HFF-Myc (cell line): ENCODE results near the gene AFAP1.
"Not testable (repeated sequence)": the region's sequence is repeated elsewhere in the genome, so short reads cannot be mapped to it uniquely, and the experiment has no call there.

Experiments
- DNase-seq: peaks from one replicate; pipeline ENCODE4 v3.0.0-alpha.2; 2011; ENCODE audit warnings: low read depth; ENCODE audit errors: extremely low read depth
- H3K4me3 ChIP-seq: replicated peaks from 2 replicates; pipeline ENCODE4 v1.5.1; 2011; ENCODE audit warnings: low read depth, mild to moderate bottlenecking, control low read depth, low read length
- CTCF ChIP-seq: IDR thresholded peaks from 2 replicates; pipeline ENCODE4 v1.5.1; 2012; ENCODE audit warnings: mild to moderate bottlenecking, low read depth, low read length, control low read depth; ENCODE audit errors: missing control alignments

The AFAP1 gene

GRCh38 chr4:7947927-7948326, 8.3 kb upstream of the AFAP1 start:
- H3K4me3 ChIP-seq: no peak overlapping the region
- TF ChIP-seq CTCF: no peak
- DNase-seq: no peak

- DNase-seq: no peak
- no peak for TF ChIP-seq CTCF
- H3K4me3 ChIP-seq: no peak overlapping the region
Measured at GRCh38 chr4:7945709-7946380, 6.2 kb upstream of the AFAP1 start.

GRCh38 chr4:7944599-7945220, 5.0 kb upstream of the AFAP1 start:
- no peak for DNase-seq
- TF ChIP-seq CTCF: no peak

GRCh38 chr4:7943688-7944087, 4.0 kb upstream of the AFAP1 start:
- DNase-seq: not testable (repeated sequence)

More at GRCh38 chr4:7944599-7945220, 5.0 kb upstream of the AFAP1 start:
- no peak overlapping the region for H3K4me3 ChIP-seq

GRCh38 chr4:7943211-7943610, 3.5 kb upstream of the AFAP1 start:
- DNase-seq: no peak
- TF ChIP-seq CTCF: no peak
- H3K4me3 ChIP-seq: no peak overlapping the region

More at GRCh38 chr4:7943688-7944087, 4.0 kb upstream of the AFAP1 start:
- not testable (repeated sequence) for H3K4me3 ChIP-seq

- no peak for TF ChIP-seq CTCF
- H3K4me3 ChIP-seq: no peak overlapping the region
- DNase-seq: no peak
Measured at GRCh38 chr4:7941965-7942496, 2.4 kb upstream of the AFAP1 start.

- no peak for TF ChIP-seq CTCF
- no peak for DNase-seq
- no peak overlapping the region for H3K4me3 ChIP-seq
Measured at GRCh38 chr4:7941111-7941964, 1.7 kb upstream of the AFAP1 start.
